HS-27A (cell line): ENCODE data around the gene CRIP1.

ENCODE experiments used
- DNase-seq: peaks from one replicate; pipeline ENCODE4 v3.0.0-alpha.2; 2012; ENCODE audit warnings: low read depth, missing footprints

Gene CRIP1

DNA sequence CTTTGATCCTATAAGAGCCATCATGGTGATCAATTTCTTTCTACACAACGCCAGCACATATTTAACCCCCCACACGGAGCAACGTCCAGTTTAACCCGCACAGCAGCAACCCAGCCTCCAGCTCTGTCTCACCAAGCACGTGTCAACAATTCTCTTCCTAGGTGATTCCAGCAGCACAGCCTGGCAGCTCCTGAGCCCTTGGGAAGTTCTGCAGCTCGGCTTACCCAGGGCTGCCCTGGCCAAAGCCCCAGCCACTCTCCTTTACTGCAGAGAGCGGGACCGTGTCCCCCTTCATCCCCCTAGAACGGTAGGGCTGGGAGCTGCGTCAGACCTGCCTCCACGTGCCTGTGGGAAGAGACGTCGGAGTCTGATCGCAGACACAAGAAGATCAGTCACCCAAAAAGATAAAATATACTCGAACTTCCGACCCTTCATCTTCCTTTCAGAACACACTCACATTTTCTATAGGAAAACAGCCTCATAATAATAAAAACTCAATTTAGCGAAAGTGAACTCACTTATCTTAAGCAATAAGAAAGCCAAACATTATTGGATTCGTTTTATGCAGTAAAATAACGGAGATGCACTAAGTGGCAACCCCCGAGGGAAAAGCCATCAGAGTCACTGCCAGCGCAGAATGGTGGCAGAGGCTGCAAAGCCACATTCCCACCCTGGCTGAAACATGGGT is 47.3 kb downstream of the CRIP1 start:
- no peak for DNase-seq

DNA sequence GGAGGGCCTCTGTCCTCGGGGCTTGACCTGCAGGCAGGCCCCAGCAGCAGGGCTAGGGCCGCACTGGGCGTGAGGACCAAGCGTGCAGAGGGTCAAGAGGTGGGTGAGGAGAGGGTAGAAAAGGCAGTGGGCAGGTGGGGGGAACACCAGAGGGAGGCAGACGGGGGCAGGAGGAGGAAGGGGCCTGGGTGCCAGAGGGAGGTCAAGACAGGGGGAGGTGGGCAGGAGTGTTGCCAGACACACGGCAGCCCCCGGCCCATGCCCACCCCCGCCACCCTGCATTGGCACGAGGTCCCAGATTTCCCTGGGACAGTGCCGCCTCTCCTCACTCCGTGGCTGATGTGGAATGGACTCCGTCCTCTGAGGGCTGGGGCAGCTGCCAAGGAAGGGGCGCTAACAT is 47.9 kb downstream of the CRIP1 start:
- no peak for DNase-seq

DNA sequence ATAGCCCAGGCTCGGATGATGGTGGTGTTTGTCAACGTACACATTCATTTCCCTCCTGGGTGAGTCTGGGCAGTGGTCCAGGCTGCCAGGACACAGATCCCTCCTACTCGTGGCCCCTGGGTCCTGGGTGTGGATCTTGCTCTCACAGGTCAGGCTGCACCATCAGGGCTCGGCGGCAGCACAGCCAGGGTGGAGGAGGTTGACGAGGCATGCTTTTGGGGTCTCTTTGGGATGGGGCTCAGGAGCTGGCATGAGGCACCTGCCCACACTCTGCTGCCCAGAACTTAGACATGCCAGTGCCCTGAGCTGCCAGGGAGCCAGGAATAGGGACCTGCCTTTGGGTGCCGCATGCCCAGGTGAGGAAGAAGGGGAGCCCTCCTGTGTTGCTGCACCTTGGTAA is 49.4 kb downstream of the CRIP1 start:
- DNase-seq = no peak

DNA sequence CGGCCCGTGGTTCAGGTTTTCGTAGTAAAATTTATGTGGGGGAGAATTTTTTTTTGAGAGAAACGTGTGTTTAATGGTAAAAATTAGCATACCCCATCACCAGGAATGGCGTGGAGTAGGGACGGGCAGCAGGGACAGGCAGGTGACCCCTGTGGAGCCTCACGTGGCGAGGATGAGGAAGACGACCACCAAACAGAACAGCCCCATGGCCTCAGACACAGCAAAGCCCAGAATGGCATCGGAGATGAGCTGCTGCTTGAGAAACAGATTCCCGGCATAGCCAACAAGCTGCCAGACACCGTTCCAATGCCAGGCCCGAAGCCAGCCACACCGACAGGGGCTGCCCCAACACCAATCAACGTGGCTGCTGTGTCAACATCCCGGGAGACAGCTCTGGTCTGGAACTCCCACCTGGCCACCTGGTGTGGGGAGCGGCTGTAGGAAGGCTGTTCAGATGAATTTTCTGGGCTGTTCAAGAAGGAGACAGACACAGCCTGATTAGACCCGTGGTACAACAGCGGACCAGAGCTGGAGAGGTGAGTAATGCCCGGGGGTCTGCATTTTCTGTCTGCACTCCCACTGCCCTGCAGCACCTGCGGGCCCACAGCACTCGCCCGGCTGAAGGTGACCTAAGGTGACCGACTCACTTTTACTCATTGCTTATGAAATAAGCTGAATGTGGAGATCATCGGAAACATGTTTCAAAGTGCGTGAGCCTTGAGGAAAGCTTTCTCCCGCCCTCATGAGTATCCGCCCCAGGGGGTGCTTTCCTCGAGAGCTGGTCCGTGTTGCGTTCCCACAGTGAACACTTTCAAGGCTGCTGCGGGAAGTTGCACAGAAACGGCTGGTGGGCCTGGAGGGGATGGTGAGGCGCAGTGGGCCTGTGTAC is 50.2 kb downstream of the CRIP1 start:
- DNase-seq = no peak

DNA sequence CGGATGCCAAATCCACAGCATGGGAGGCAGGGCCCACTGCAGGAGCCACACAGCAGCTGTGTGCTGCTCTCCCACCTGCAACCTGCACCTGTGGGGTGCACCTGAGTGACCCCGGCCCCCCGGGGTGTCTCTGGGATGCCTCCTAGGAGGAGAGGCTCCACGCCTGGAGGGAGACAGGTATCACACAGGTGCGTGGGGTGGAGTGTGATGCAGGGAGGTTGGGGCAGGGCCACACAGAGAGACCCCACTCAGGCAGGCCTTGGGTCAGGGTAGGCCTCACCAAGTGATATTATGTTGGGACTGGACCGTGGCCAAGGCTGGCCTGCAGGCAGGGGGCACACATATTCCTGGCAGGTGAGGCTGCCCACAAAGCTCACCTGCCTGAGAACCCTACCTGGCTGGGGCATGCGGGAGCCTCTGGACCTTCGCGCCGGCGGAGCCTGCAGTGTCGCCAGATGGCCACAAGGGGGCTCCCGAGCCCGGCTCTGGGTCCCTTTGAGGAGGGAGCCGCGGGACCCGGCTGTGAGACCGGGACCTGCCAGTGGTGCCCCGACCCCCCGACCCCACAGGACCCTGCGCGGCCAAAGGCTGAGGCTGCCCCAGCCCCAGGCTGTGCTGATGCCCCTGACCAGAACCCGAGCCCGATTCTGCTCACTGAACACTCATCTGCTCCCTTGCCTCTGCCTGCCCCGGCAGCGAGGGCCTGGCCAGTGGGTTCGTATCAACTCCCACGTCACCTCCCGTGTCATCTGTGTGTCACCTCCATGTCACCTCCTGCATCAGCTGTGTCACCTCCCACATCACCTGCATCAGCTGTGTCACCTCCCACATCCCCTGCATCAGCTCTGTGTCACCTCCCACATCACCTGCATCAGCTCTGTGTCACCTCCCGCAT is 51.1 kb downstream of the CRIP1 start:
- DNase-seq = no peak
